Omental fat pad (tissue), 4 donors: ENCODE results near the gene DNAJB8. TPM values are rescaled to one million over a fixed set of nuclear protein-coding genes. Genes with fewer than 3 reads are reported as not detected.

Source experiments
- ATAC-seq: fragments of 150-250 bp; one replicate; pipeline ENCODE4 v1.9.1; 2016; ENCODE audit warnings: mild to moderate bottlenecking, moderate library complexity; ENCODE audit not compliant: low FRiP score
- DNase-seq: peaks from one replicate; pipeline ENCODE4 v3.0.0-alpha.2; 2019; ENCODE audit warnings: low spot score
- total RNA-seq, 4 donors: library from RNA; depleted of rRNA; stranded (reverse); fragments of >200 nt; gene quantifications; one replicate each; pipeline ENCODE4 v1.1.0, GENCODE V29; 2016
- TF ChIP-seq, protein P1 (sequence below), 3 donors: fragments of 450-650 bp; IDR thresholded peaks; one replicate each; pipeline ENCODE4 v1.5.1; 2016 to 2017; ENCODE audit warnings: antibody characterized with exemption in 3 of 3, mild to moderate bottlenecking in 3 of 3, moderate library complexity in 2 of 3

DNAJB8 gene
- total RNA-seq, 4 donors from 2014 or later = not detected

DNA sequence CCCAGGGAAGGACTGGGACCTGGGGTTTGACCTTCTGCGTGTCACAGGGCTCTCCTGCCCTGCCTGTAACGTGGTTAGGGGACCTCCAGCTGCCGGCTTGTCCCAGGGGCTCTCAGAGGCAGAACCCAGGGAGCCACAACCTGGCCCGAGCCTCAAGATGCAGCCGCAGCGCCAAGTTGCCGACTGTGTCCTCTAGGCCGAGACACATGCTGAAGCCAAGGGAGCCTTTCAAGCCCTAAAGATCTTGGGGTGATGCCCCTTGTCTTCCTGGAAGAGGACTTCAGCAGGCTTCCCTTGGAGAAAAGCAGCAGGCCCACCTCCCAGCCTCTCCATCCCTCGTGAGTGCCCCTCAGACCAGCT lies 7.2 kb downstream of the DNAJB8 start:
- ATAC-seq (no peak), DNase-seq (no peak)
- TF ChIP-seq, protein P1, sequence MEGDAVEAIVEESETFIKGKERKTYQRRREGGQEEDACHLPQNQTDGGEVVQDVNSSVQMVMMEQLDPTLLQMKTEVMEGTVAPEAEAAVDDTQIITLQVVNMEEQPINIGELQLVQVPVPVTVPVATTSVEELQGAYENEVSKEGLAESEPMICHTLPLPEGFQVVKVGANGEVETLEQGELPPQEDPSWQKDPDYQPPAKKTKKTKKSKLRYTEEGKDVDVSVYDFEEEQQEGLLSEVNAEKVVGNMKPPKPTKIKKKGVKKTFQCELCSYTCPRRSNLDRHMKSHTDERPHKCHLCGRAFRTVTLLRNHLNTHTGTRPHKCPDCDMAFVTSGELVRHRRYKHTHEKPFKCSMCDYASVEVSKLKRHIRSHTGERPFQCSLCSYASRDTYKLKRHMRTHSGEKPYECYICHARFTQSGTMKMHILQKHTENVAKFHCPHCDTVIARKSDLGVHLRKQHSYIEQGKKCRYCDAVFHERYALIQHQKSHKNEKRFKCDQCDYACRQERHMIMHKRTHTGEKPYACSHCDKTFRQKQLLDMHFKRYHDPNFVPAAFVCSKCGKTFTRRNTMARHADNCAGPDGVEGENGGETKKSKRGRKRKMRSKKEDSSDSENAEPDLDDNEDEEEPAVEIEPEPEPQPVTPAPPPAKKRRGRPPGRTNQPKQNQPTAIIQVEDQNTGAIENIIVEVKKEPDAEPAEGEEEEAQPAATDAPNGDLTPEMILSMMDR (IDR thresholded peaks at IDR 0.05) = no peak

DNA sequence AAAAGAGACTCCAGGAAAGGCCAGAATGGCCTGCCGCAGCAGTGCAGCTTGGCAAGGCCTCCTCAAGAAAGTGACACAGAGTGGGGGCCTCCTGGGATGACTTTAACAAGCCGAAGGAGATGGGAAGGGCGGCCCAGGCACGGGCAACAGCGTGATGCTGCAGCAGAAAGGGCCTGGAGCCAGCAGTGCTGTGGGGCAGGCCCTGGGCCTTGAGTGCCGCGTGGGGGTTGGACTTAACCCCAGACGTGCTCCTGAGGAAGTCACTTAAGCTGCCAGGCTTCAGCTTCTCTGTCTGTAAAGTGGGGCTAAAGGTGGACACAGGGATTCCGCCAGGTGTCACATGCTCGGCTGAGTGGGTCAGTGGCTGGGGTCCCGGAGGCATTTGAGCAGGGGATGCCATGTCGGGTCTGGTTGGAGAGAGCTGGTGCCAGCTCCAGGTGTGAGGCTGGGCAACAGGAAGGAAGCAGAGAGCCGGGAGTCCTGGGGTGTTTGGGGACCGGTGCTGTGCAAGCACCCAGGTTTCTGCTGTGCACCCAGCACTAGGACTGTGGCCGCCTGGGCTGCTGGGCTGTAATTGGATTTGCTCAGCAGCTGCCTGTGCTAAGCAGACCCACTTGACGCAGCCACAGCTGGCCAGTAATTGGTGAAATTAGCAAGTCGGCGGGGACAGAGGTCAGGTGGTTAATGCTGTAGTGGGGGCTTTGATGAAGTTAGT lies 7.8 kb downstream of the DNAJB8 start:
- ATAC-seq (no peak), DNase-seq (no peak)
- TF ChIP-seq, protein P1 (IDR thresholded peaks at IDR 0.05) = no peak

DNA sequence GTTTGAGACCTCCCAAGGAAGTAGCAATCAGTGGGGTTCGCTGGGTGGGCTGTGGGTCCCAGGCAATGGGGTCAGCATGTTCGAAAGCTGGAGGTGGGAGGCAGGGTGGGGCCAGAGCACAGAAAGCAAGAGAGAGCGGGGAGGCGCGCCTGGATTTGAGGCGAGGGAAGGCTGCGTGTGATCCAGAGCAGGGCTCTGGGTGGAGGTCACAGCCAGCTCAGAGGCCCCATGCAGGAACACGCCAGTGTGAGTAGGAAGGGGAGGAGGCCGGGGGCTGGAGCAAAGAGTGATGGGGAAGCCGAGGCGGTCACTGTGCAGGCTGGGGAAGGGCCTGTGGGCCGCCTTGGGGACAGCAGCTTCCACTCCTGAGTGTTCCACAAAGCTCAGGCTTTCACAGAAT lies 8.8 kb downstream of the DNAJB8 start:
- DNase-seq (no peak), ATAC-seq (no peak)
- TF ChIP-seq, protein P1 (IDR thresholded peaks at IDR 0.05) = no peak

DNA sequence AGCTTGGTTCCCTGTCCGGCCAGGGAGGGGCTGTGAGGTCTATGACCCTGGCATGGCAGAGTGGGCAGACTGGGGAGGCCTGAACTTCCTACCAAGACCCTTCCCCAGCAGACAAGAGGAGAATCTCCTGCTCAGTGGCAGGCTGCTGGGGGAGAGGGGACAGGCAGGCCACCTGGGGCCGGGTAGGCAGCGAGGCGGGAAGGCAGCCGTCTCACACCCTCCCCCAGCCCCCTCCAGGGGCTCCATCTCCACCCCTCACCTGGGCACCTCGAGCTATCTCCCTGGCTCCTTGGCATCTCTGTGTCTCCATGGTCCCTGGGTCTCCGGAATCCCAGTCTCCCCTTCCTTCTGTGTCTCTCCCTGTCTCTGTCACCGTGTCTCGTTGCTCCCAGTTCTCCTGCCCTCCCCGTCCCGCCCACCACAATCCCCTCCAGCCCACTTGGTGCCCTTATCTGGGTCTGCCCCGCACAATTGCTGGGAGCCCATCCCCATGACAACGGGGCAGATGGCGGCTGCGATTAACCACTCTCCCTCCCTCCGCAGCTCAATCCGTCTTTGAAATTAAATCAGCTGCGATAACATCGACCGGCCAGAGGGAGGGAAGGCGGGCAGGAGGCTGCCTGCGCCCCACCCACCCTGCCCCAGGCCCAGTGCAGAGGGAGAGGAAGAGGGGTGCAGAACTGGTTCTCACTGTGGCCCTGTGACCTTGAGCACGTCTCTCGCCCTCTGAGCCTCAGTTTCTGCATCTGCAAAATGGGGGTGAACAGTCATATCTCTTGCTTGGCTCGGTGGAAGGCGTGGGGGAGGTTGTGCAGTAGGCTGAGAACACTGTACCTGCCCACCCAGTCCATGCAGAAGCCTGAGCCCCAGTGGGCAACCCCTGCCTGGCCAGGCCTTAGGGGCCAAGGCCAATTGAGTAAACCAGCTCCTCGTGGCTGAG lies 9.6 kb downstream of the DNAJB8 start:
- ATAC-seq = no peak
- DNase-seq = no peak
- TF ChIP-seq, protein P1 (IDR thresholded peaks at IDR 0.05) = no peak

DNA sequence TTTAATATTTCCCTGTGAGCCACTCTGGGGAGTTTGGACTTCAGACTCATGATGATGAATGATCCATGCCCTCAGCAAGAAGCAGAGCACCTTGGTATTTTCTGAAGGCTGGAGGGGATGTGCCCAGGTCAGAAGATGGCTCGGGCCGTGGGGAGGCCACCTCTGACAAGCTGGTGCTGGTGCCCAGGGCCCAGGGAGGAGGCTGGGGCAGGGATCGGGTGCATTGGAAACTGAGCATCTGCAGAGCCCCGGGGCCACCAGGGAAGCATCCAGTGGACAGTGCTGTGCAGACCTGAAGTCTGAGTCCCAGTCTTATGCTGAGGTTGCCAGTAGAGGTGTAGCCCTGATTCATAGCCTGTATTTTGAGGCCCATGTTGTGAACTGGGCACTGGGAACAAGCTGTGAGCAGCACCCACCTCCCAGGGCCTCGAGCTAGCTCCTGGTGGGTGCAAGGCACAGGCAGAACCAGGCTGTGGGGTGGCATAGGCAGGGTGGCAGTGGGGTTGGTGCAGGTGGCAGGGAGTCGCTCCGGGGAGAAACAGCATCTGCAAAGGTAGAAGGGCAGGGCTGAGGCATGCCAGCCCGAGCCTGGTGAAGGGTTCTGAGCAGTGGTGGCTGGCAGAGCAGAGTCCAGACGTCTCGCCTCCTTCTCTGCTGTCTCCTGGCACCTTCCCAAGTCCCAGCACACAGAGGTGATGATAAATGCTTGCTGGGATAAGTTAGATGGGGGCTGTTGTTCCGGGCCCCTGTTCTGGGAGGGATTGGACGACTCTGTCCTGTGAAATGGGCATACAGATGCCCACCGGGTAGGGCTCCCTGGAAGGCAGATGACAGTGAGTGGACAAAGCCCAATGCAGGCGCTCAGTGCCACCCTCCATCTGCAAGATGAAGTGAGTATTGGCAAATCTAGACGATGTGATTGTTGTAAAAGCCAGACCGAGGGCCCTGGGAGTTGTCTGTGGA lies 10.6 kb downstream of the DNAJB8 start:
- DNase-seq (no peak), ATAC-seq (no peak)
- TF ChIP-seq, protein P1 (IDR thresholded peaks at IDR 0.05) = no peak

DNA sequence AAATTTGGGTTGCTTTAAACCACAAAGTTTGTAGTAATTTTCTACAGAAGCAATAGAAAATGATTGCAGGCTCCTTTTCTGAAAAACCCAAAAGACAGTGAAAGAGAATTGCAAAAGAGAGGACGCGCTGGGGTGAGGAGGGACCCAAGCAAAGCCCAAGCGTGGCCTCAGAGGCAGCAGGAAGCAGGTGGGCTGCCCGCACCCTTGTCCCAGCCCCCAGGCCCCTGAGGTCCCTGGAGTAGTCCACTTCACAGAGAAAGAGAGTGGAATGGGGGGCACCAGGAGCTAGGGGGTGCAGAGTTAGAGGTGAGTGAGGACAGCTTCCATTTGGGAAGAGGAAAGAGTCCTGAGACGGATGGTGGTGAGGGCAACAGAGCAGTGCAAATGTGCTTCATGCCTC lies 11.6 kb downstream of the DNAJB8 start:
- ATAC-seq = no peak
- TF ChIP-seq, protein P1 (IDR thresholded peaks at IDR 0.05) = no peak

More for the DNA sequence above, 11.6 kb downstream of the DNAJB8 start:
- DNase-seq = no peak
